ENCODE results near the gene CDC25B.

Gene CDC25B

GRCh38 chr20:3847429-3847940 is 51.4 kb downstream of the CDC25B start:
- peak overlapping the region; percentile 97 for H3K9ac ChIP-seq (ENCODE audit: low read length)
- peak overlapping the region; percentile 65 for H3K27ac ChIP-seq (ENCODE audit: low read depth, low read length)
- H3K4ac ChIP-seq (ENCODE audit: low read depth, low read length), result no peak overlapping the region
- H3K4me1 ChIP-seq (ENCODE audit: control insufficient read depth, low read depth, low read length), result peaks cover 4% of the 10 kb centered on the region
- no peak overlapping the region for H4K5ac ChIP-seq (ENCODE audit: low read length)
- peak overlapping the region; percentile 82 for H3K4me2 ChIP-seq (ENCODE audit: low read length)
- H3K4me3 ChIP-seq (ENCODE audit: low read length), result peak overlapping the region; percentile 80
- H3K18ac ChIP-seq (ENCODE audit: low read length), result no peak overlapping the region
- H3K23ac ChIP-seq (ENCODE audit: low read length), result no peak overlapping the region
- H2BK120ac ChIP-seq (ENCODE audit: low read depth, low read length), result no peak overlapping the region
- no peak overlapping the region for H4K8ac ChIP-seq (ENCODE audit: low read depth, low read length)
- H3K36me3 ChIP-seq (ENCODE audit: control insufficient read depth, insufficient read depth, low read length), result no peaks in the 10 kb centered on the region
- no CpG with 5 or more reads among the region's 8 CpGs for WGBS (ENCODE audit: extremely low coverage, insufficient coverage, low lambda C conversion rate)
- H3K79me1 ChIP-seq (ENCODE audit: low read length), result peaks cover 9% of the 10 kb centered on the region
- peaks cover 3% of the 10 kb centered on the region for H3K79me2 ChIP-seq (ENCODE audit: control insufficient read depth, insufficient read depth, low read length)
- no peak overlapping the region for H2BK15ac ChIP-seq (replicated peaks; ENCODE audit: low read depth)
- no peak overlapping the region for H2AK5ac ChIP-seq (ENCODE audit: low read length)
- no peak overlapping the region for H2BK5ac ChIP-seq (ENCODE audit: low read length)
- DNase-seq, result no peak
- H3K27me3 ChIP-seq (ENCODE audit: insufficient read depth, low read length, poor library complexity), result no peaks in the 10 kb centered on the region
- H3K56ac ChIP-seq (ENCODE audit: low read length), result peak overlapping the region; percentile 97

- no peak overlapping the region for H2BK5ac ChIP-seq (ENCODE audit: low read length)
Observed at GRCh38 chr20:3848565-3848964, 52.5 kb downstream of the CDC25B start.

GRCh38 chr20:3854462-3854871 is 58.4 kb downstream of the CDC25B start:
- H4K5ac ChIP-seq (ENCODE audit: low read length), result no peak overlapping the region
- no peak overlapping the region for H3K4ac ChIP-seq (ENCODE audit: low read depth, low read length)
- no peak overlapping the region for H4K8ac ChIP-seq (ENCODE audit: low read depth, low read length)
- H3K79me1 ChIP-seq (ENCODE audit: low read length), result no peaks in the 10 kb centered on the region
- no peak overlapping the region for H2BK5ac ChIP-seq (ENCODE audit: low read length)
- no peak overlapping the region for H3K4me3 ChIP-seq (ENCODE audit: low read length)
- DNase-seq, result peak; percentile 59
- no peak overlapping the region for H3K18ac ChIP-seq (ENCODE audit: low read length)
- H3K27ac ChIP-seq (ENCODE audit: low read depth, low read length), result no peak overlapping the region
- no peak overlapping the region for H3K56ac ChIP-seq (ENCODE audit: low read length)
- H3K4me1 ChIP-seq (ENCODE audit: control insufficient read depth, low read depth, low read length), result no peaks in the 10 kb centered on the region
- H3K4me2 ChIP-seq (ENCODE audit: low read length), result no peak overlapping the region
- no CpG with 5 or more reads among the region's 4 CpGs for WGBS (ENCODE audit: extremely low coverage, insufficient coverage, low lambda C conversion rate)
- H3K79me2 ChIP-seq (ENCODE audit: control insufficient read depth, insufficient read depth, low read length), result no peaks in the 10 kb centered on the region
- H3K27me3 ChIP-seq (ENCODE audit: insufficient read depth, low read length, poor library complexity), result no peaks in the 10 kb centered on the region
- H2BK15ac ChIP-seq (replicated peaks; ENCODE audit: low read depth), result no peak overlapping the region
- H2BK120ac ChIP-seq (ENCODE audit: low read depth, low read length), result no peak overlapping the region
- H3K23ac ChIP-seq (ENCODE audit: low read length), result no peak overlapping the region
- no peak overlapping the region for H2AK5ac ChIP-seq (ENCODE audit: low read length)
- H3K9ac ChIP-seq (ENCODE audit: low read length), result no peak overlapping the region
- H3K36me3 ChIP-seq (ENCODE audit: control insufficient read depth, insufficient read depth, low read length), result peaks cover 3% of the 10 kb centered on the region

More at GRCh38 chr20:3848565-3848964, 52.5 kb downstream of the CDC25B start:
- Histone ChIP-seq H3K27ac (ENCODE audit: low read depth, low read length) (no peak overlapping the region), H3K9ac (ENCODE audit: low read length) (no peak overlapping the region), H3K36me3 (ENCODE audit: control insufficient read depth, insufficient read depth, low read length) (no peaks in the 10 kb centered on the region), H3K27me3 (ENCODE audit: insufficient read depth, low read length, poor library complexity) (no peaks in the 10 kb centered on the region), H3K4ac (ENCODE audit: low read depth, low read length) (no peak overlapping the region), H3K23ac (ENCODE audit: low read length) (no peak overlapping the region), H4K8ac (ENCODE audit: low read depth, low read length) (no peak overlapping the region), H3K79me2 (ENCODE audit: control insufficient read depth, insufficient read depth, low read length) (peaks cover 3% of the 10 kb centered on the region), H3K4me1 (ENCODE audit: control insufficient read depth, low read depth, low read length) (peaks cover 4% of the 10 kb centered on the region), H3K56ac (ENCODE audit: low read length) (peak overlapping the region; percentile 0), H2BK120ac (ENCODE audit: low read depth, low read length) (no peak overlapping the region), H4K5ac (ENCODE audit: low read length) (no peak overlapping the region), H3K79me1 (ENCODE audit: low read length) (peaks cover 9% of the 10 kb centered on the region), H3K18ac (ENCODE audit: low read length) (no peak overlapping the region), H2AK5ac (ENCODE audit: low read length) (no peak overlapping the region), H2BK15ac (replicated peaks; ENCODE audit: low read depth) (no peak overlapping the region), H3K4me2 (ENCODE audit: low read length) (no peak overlapping the region), H3K4me3 (ENCODE audit: low read length) (no peak overlapping the region)
- no CpG with 5 or more reads among the region's 1 CpG for WGBS (ENCODE audit: extremely low coverage, insufficient coverage, low lambda C conversion rate)
- no peak for DNase-seq
